Transverse colon (tissue), 4 donors: ENCODE measurements around the gene SEPTIN3. TPM values are rescaled to one million over a fixed set of nuclear protein-coding genes. Genes with fewer than 3 reads are reported as not detected.

ENCODE experiments used
- DNase-seq: peaks from one replicate; pipeline ENCODE4 v3.0.0-alpha.2; 2019
- H3K27ac ChIP-seq, 4 donors: fragments of 200-600 bp; sonication (generic); 2 replicates each; pipeline ENCODE4 v1.5.1; 2016 to 2018; ENCODE audit warnings: inconsistent platforms in 4 of 4
- H3K27me3 ChIP-seq: fragments of 200-600 bp; sonication (generic); 2 replicates; pipeline ENCODE4 v1.5.1; 2017; ENCODE audit warnings: inconsistent platforms
- H3K36me3 ChIP-seq, 4 donors: fragments of 200-600 bp; sonication (generic); 2 replicates each; pipeline ENCODE4 v1.5.1; 2017 to 2019; ENCODE audit warnings: inconsistent platforms in 4 of 4
- H3K4me1 ChIP-seq, 4 donors: fragments of 200-600 bp; sonication (generic); 2 replicates each; pipeline ENCODE4 v1.5.1; 2017 to 2020; ENCODE audit warnings: inconsistent platforms in 4 of 4
- H3K4me3 ChIP-seq, 4 donors: fragments of 200-600 bp; sonication (generic); 1 replicate in 1 of 4; 2 replicates in 3 of 4; pipeline versions ENCODE4 v1.5.1 to v1.6.1; 2017 to 2019; ENCODE audit warnings: inconsistent platforms in 4 of 4
- H3K9me3 ChIP-seq, 2 donors: fragments of 200-600 bp; sonication (generic); 2 replicates each; pipeline ENCODE4 v1.5.1; 2017 to 2019; ENCODE audit warnings: inconsistent platforms in 2 of 2
- CTCF ChIP-seq, 5 experiments: fragments of 200-600 bp in 3 of 5; fragments of 450-650 bp in 2 of 5; sonication (generic) in 3 of 5; IDR thresholded peaks; 1 replicate in 2 of 5; 2 replicates in 3 of 5; pipeline ENCODE4 v1.5.1; 2016 to 2017; ENCODE audit warnings: antibody characterized with exemption in 5 of 5, inconsistent platforms in 3 of 5, mild to moderate bottlenecking in 2 of 5, moderate library complexity in 1 of 5
- EP300 ChIP-seq: sonication (generic); formaldehyde crosslinking; IDR thresholded peaks from one replicate; pipeline ENCODE4 v1.6.1; 2017; ENCODE audit warnings: antibody characterized with exemption, low read depth
- POLR2A ChIP-seq: fragments of 450-650 bp; IDR thresholded peaks from one replicate; pipeline ENCODE4 v1.6.1; 2016; ENCODE audit warnings: antibody characterized with exemption, mild to moderate bottlenecking, moderate library complexity
- POLR2AphosphoS5 ChIP-seq, 3 donors: sonication (generic); formaldehyde crosslinking; IDR thresholded peaks; one replicate each; pipeline ENCODE4 v1.6.1; 2016; ENCODE audit warnings: antibody characterized with exemption in 3 of 3
- WGBS, 2 donors: methylation state at CpG; one replicate each; pipeline ENCODE4 v1.1.5; 2018; ENCODE audit warnings: low coverage in 1 of 2; 5-methylcytosine and 5-hydroxymethylcytosine counted together
- in situ Hi-C, 4 donors: fragments of 200-750 bp; cut with MboI; loops; one replicate each; pipeline versions ENCODE4 v1.15.0 to v1.15.1; 2017; ENCODE audit warnings: low sequenced_read_pairs in 3 of 4, low pct_ligation_motif_present in 1 of 4, low pct_unique_long_range_greater_than_20kb in 1 of 4
- intact Hi-C: fragments of 100-400 bp; cut with DNase I; formaldehyde crosslinking; loops from one replicate; pipeline ENCODE4 v1.15.1; 2023; ENCODE audit warnings: low total_unique reads
- total RNA-seq, 4 donors: library from RNA; depleted of rRNA; stranded (reverse); fragments of >200 nt; gene quantifications; one replicate each; pipeline ENCODE4 v1.1.0, GENCODE V29; 2016

The SEPTIN3 gene
- total RNA-seq, 4 donors from 2014 or later = 0.48 to 0.68 TPM; not detected in 2

GRCh38 chr22:41923595-41924276 lies 45.5 kb upstream of the SEPTIN3 start:
- intact Hi-C loops (no loop called here), in situ Hi-C loops (no loop called here)
- no peak for TF ChIP-seq CTCF (IDR thresholded peaks at IDR 0.05)
- TF ChIP-seq POLR2A = no peak
- TF ChIP-seq EP300 = no peak
- TF ChIP-seq POLR2AphosphoS5 (IDR thresholded peaks at IDR 0.05) = no peak
- peaks cover 65% of the 10 kb centered on the region for H3K27me3 ChIP-seq
- H3K27ac ChIP-seq = no peak overlapping the region
- H3K36me3 ChIP-seq = no peaks in the 10 kb centered on the region
- no peak for DNase-seq
- 83 to 87% methylated on average over 7 to 14 of the region's 14 CpGs for WGBS, 2 donors
- no peaks in the 10 kb centered on the region for H3K9me3 ChIP-seq
- no peak overlapping the region for H3K4me3 ChIP-seq
- peaks cover 9 to 31% (median 24%) of the 10 kb centered on the region in 4 donors for H3K4me1 ChIP-seq

- Histone ChIP-seq H3K9me3 (no peaks in the 10 kb centered on the region), H3K4me1 (peaks cover 0 to 14% (median 12%) of the 10 kb centered on the region in 4 donors), H3K27ac (peak overlapping the region in 3 of 4 donors; percentile 18 to 65 (median 34)), H3K27me3 (peaks cover 45% of the 10 kb centered on the region), H3K4me3 (peak overlapping the region; percentile 14 to 63 (median 44)), H3K36me3 (no peaks in the 10 kb centered on the region)
- TF ChIP-seq POLR2AphosphoS5 (IDR thresholded peaks at IDR 0.05) (no peak), POLR2A (no peak), CTCF (IDR thresholded peaks at IDR 0.05) (peak; percentile 38 to 83 (median 68))
- WGBS, 2 donors = 6% methylated on average over 23 of the region's 48 CpGs; no CpG with 5 or more reads in 1 of the 2 donors
- in situ Hi-C loops = loop anchor here in 1 of 4 donors (25.0 kb wide), 1 partner anchor 114 kb away; the partner anchor contains the start of gene CCDC134
- intact Hi-C loops = no loop called here
- peak; percentile 87 for DNase-seq
These were observed 43.3 kb upstream of the SEPTIN3 start for GRCh38 chr22:41925783-41926460.

GRCh38 chr22:41927813-41928212 lies 41.4 kb upstream of the SEPTIN3 start:
- TF ChIP-seq CTCF (IDR thresholded peaks at IDR 0.05) (no peak), EP300 (no peak), POLR2AphosphoS5 (IDR thresholded peaks at IDR 0.05) (no peak), POLR2A (no peak)
- Histone ChIP-seq H3K9me3 (no peaks in the 10 kb centered on the region), H3K4me3 (no peak overlapping the region), H3K4me1 (peaks cover 0 to 14% (median 12%) of the 10 kb centered on the region in 4 donors), H3K36me3 (no peaks in the 10 kb centered on the region), H3K27ac (no peak overlapping the region), H3K27me3 (peaks cover 44% of the 10 kb centered on the region)
- DNase-seq = no peak
- in situ Hi-C loops (loop anchor here in 1 of 4 donors (25.0 kb wide), 1 partner anchor 116 kb away; the partner anchor contains the start of gene CCDC134), intact Hi-C loops (no loop called here)
- 80% methylated on average over 6 of the region's 6 CpGs; no CpG with 5 or more reads in 1 of the 2 donors for WGBS, 2 donors

GRCh38 chr22:41928593-41929417 lies 40.4 kb upstream of the SEPTIN3 start:
- DNase-seq = no peak
- H3K27ac ChIP-seq = no peak overlapping the region
- 47 to 71% methylated on average over 2 to 14 of the region's 14 CpGs for WGBS, 2 donors
- no peak overlapping the region for H3K4me3 ChIP-seq
- peaks cover 42% of the 10 kb centered on the region for H3K27me3 ChIP-seq
- H3K36me3 ChIP-seq = no peaks in the 10 kb centered on the region
- in situ Hi-C loops = loop anchor here in 1 of 4 donors (25.0 kb wide), 1 partner anchor 117 kb away; the partner anchor contains the start of gene CCDC134
- H3K9me3 ChIP-seq = no peaks in the 10 kb centered on the region
- TF ChIP-seq POLR2A (no peak), CTCF (IDR thresholded peaks at IDR 0.05) (no peak), EP300 (no peak), POLR2AphosphoS5 (IDR thresholded peaks at IDR 0.05) (no peak)
- H3K4me1 ChIP-seq = peaks cover 0 to 14% (median 12%) of the 10 kb centered on the region in 4 donors
- intact Hi-C loops = no loop called here
